Esophagus muscularis mucosa (tissue), 4 donors: ENCODE measurements around the gene OPN1SW. TPM values are rescaled to one million over a fixed set of nuclear protein-coding genes. Genes with fewer than 3 reads are reported as not detected.

Experiments used
- DNase-seq: peaks from one replicate; pipeline ENCODE4 v3.0.0-alpha.2; 2017; ENCODE audit errors: extremely low spot score
- H3K27ac ChIP-seq, 4 donors: fragments of 200-600 bp; sonication (generic); replicated peaks in 1 of 4; 1 replicate in 3 of 4; 2 replicates in 1 of 4; pipeline ENCODE4 v1.5.1; 2016 to 2019; ENCODE audit warnings: mild to moderate bottlenecking in 1 of 4
- H3K27me3 ChIP-seq, 4 donors: fragments of 200-600 bp; sonication (generic); one replicate each; pipeline versions ENCODE4 v1.5.1 to v1.6.0; 2016 to 2019
- H3K36me3 ChIP-seq, 4 donors: fragments of 200-600 bp; sonication (generic); one replicate each; pipeline ENCODE4 v1.5.1; 2016 to 2019
- H3K4me1 ChIP-seq, 4 donors: fragments of 200-600 bp; sonication (generic); one replicate each; pipeline ENCODE4 v1.5.1; 2016 to 2019
- H3K4me3 ChIP-seq, 4 donors: fragments of 200-600 bp; sonication (generic); 1 replicate in 2 of 4; 2 replicates in 2 of 4; pipeline ENCODE4 v1.5.1; 2016 to 2019; ENCODE audit warnings: mild to moderate bottlenecking in 4 of 4, moderate library complexity in 1 of 4
- H3K9me3 ChIP-seq, 4 donors: fragments of 200-600 bp; sonication (generic); 1 replicate in 3 of 4; 2 replicates in 1 of 4; pipeline ENCODE4 v1.5.1; 2016 to 2019
- CTCF ChIP-seq, 3 experiments: fragments of 200-600 bp in 2 of 3; fragments of 450-650 bp in 1 of 3; sonication (generic) in 2 of 3; IDR thresholded peaks; one replicate each; pipeline ENCODE4 v1.5.1; 2017 to 2019; ENCODE audit warnings: antibody characterized with exemption in 3 of 3, mild to moderate bottlenecking in 2 of 3, moderate library complexity in 1 of 3
- EP300 ChIP-seq: sonication (generic); formaldehyde crosslinking; IDR thresholded peaks from one replicate; pipeline ENCODE4 v1.6.1; 2017; ENCODE audit warnings: antibody characterized with exemption
- POLR2A ChIP-seq: fragments of 450-650 bp; IDR thresholded peaks from one replicate; pipeline ENCODE4 v1.6.1; 2017; ENCODE audit warnings: antibody characterized with exemption, moderate library complexity, mild to moderate bottlenecking, low read depth
- POLR2AphosphoS5 ChIP-seq, 2 donors: sonication (generic); formaldehyde crosslinking; IDR thresholded peaks; one replicate each; pipeline ENCODE4 v1.6.1; 2017; ENCODE audit warnings: antibody characterized with exemption in 2 of 2
- WGBS: methylation state at CpG from one replicate; pipeline ENCODE4 v1.1.5; 2018; 5-methylcytosine and 5-hydroxymethylcytosine counted together
- intact Hi-C: fragments of 100-400 bp; cut with DNase I; formaldehyde crosslinking; loops from one replicate; pipeline ENCODE4 v1.15.1; 2023
- total RNA-seq, 4 donors: library from RNA; depleted of rRNA; stranded (reverse); fragments of >200 nt; gene quantifications; one replicate each; pipeline versions ENCODE4 v1.1.0 to v1.2.1, GENCODE V29; 2016

OPN1SW gene
- total RNA-seq, 4 donors from 2014 or later = not detected

- intact Hi-C loops = no loop called here
- Histone ChIP-seq H3K27ac (peak overlapping the region; percentile 83 to 93 (median 87)), H3K9me3 (no peaks in the 10 kb centered on the region), H3K4me3 (no peak overlapping the region), H3K27me3 (no peaks in the 10 kb centered on the region), H3K4me1 (peaks cover 21 to 42% (median 36%) of the 10 kb centered on the region in 4 donors), H3K36me3 (peaks cover 19 to 85% (median 53%) of the 10 kb centered on the region in 4 donors)
- WGBS = 36% methylated on average over 2 of the region's 2 CpGs
- TF ChIP-seq POLR2AphosphoS5 (IDR thresholded peaks at IDR 0.05) (no peak), EP300 (no peak), CTCF (IDR thresholded peaks at IDR 0.05) (no peak), POLR2A (no peak)
- peak; percentile 5 for DNase-seq
Measured at GRCh38 chr7:128757203-128757602, 18.4 kb downstream of the OPN1SW start.

GRCh38 chr7:128755819-128756476, 19.6 kb downstream of the OPN1SW start:
- Histone ChIP-seq H3K4me1 (peaks cover 26 to 40% (median 35%) of the 10 kb centered on the region in 4 donors), H3K27me3 (no peaks in the 10 kb centered on the region), H3K9me3 (no peaks in the 10 kb centered on the region), H3K27ac (peak overlapping the region; percentile 83 to 93 (median 87)), H3K4me3 (peak overlapping the region in 1 of 4 donors; percentile 10), H3K36me3 (peaks cover 19 to 86% (median 56%) of the 10 kb centered on the region in 4 donors)
- DNase-seq = peak; percentile 82
- WGBS = 23% methylated on average over 5 of the region's 5 CpGs
- intact Hi-C loops = no loop called here
- TF ChIP-seq CTCF (IDR thresholded peaks at IDR 0.05) = no peak
- TF ChIP-seq EP300 = peak; percentile 53
- peak; percentile 87 to 93 for TF ChIP-seq POLR2AphosphoS5 (IDR thresholded peaks at IDR 0.05)
- TF ChIP-seq POLR2A = no peak

- Histone ChIP-seq H3K4me3 (peak overlapping the region in 1 of 4 donors; percentile 5), H3K27me3 (no peaks in the 10 kb centered on the region), H3K27ac (peak overlapping the region; percentile 83 to 93 (median 87)), H3K36me3 (peaks cover 19 to 86% (median 55%) of the 10 kb centered on the region in 4 donors), H3K9me3 (no peaks in the 10 kb centered on the region), H3K4me1 (peaks cover 26 to 40% (median 35%) of the 10 kb centered on the region in 4 donors)
- intact Hi-C loops = no loop called here
- peak; percentile 0 for DNase-seq
- WGBS = 88% methylated on average over 2 of the region's 2 CpGs
- TF ChIP-seq POLR2AphosphoS5 (IDR thresholded peaks at IDR 0.05) (no peak), CTCF (IDR thresholded peaks at IDR 0.05) (no peak), EP300 (no peak), POLR2A (no peak)
Measured at GRCh38 chr7:128755075-128755818, 20.3 kb downstream of the OPN1SW start.

GRCh38 chr7:128752251-128752650, 23.3 kb downstream of the OPN1SW start:
- Histone ChIP-seq H3K36me3 (peaks cover 6 to 83% (median 61%) of the 10 kb centered on the region in 4 donors), H3K4me3 (no peak overlapping the region), H3K27me3 (no peaks in the 10 kb centered on the region), H3K9me3 (no peaks in the 10 kb centered on the region), H3K27ac (no peak overlapping the region), H3K4me1 (peaks cover 28 to 40% (median 33%) of the 10 kb centered on the region in 4 donors)
- DNase-seq = no peak
- TF ChIP-seq POLR2A (no peak), EP300 (no peak), POLR2AphosphoS5 (IDR thresholded peaks at IDR 0.05) (no peak), CTCF (IDR thresholded peaks at IDR 0.05) (no peak)
- intact Hi-C loops = no loop called here
- WGBS = 76% methylated on average over 1 of the region's 1 CpG
